HepG2 (cell line): ENCODE data around the gene P2RY8. TPM values are rescaled to one million over a fixed set of nuclear protein-coding genes. Genes with fewer than 3 reads are reported as not detected.

Source experiments
- ATAC-seq: fragments of 200-7000 bp; cut with Tn5 transposase; 3 replicates; pipeline ENCODE4 v1.9.1; 2020; ENCODE audit warnings: mild to moderate bottlenecking, moderate library complexity
- BruUV-seq: library from RNA; stranded (reverse); fragments of 400-500 nt; replicated peaks from 2 replicates; lab custom pipeline; 2021; lab: Mats Ljungman, UMichigan
- CTCF ChIA-PET: fragments of 300-600 bp; formaldehyde crosslinking; extraction: SDS; loops from one replicate; lab custom pipeline; 2021; ENCODE audit warnings: low total read pairs, inconsistent platforms, low intra/inter-chr PET ratio; lab: Yijun Ruan, JAX
- POLR2A ChIA-PET: fragments of 350-600 bp; sonication (Branson Sonifier 250); formaldehyde crosslinking; loops from one replicate; lab custom pipeline; 2020; ENCODE audit warnings: antibody characterized with exemption, inconsistent platforms; lab: Yijun Ruan, JAX
- DNase-seq: peaks from one replicate; pipeline ENCODE4 v3.0.0-alpha.2; 2015; ENCODE audit warnings: low spot score
- FAIRE-seq: peaks from 3 replicates; lab custom pipeline; 2011; peaks lifted over from hg19 to GRCh38; lab: Jason Lieb, UNC
- H2AFZ ChIP-seq: one replicate; pipeline ENCODE4 v1.6.1; 2011; ENCODE audit warnings: low read length, inconsistent platforms
- H3K27ac ChIP-seq: fragments of 300-600 bp; 3 replicates; pipeline ENCODE4 v1.8.0; 2011; ENCODE audit warnings: mixed run types, mild to moderate bottlenecking, mixed read lengths, low read length, inconsistent platforms; ENCODE audit not compliant: insufficient read depth; ENCODE audit errors: extremely low read length
- H3K27me3 ChIP-seq, 2 experiments: fragments of 200-600 bp in 1 of 2; 2 replicates in 1 of 2; 3 replicates in 1 of 2; pipeline versions ENCODE4 v1.6.0 to v1.8.0; 2011; ENCODE audit warnings: low read length in 2 of 2, mild to moderate bottlenecking in 2 of 2, moderate library complexity in 2 of 2, inconsistent platforms in 1 of 2; ENCODE audit not compliant: insufficient read depth in 2 of 2, control insufficient read depth in 1 of 2
- H3K36me3 ChIP-seq, 2 experiments: fragments of 200-600 bp in 1 of 2; replicated peaks in 1 of 2; 2 replicates in 1 of 2; 3 replicates in 1 of 2; pipeline versions ENCODE4 v1.5.1 to v1.8.0; 2011; ENCODE audit warnings: low read length in 2 of 2, inconsistent platforms in 1 of 2; ENCODE audit not compliant: insufficient read depth in 2 of 2, control insufficient read depth in 1 of 2
- H3K4me1 ChIP-seq: 2 replicates; pipeline ENCODE4 v1.5.1; 2012; ENCODE audit warnings: low read length, inconsistent platforms; ENCODE audit not compliant: insufficient read depth
- H3K4me2 ChIP-seq: 2 replicates; pipeline ENCODE4 v1.6.0; 2011; ENCODE audit warnings: low read depth, low read length, inconsistent platforms
- H3K4me3 ChIP-seq, 3 experiments: fragments of 200-600 bp in 1 of 3; sonication (generic), shearing (Covaris generic) in 1 of 3; replicated peaks in 1 of 3; 2 replicates each; pipeline ENCODE4 v1.5.1; 2011 to 2016; ENCODE audit warnings: low read length in 3 of 3, inconsistent platforms in 2 of 3, low read depth in 2 of 3, mild to moderate bottlenecking in 2 of 3, control low read depth in 1 of 3, mixed read lengths in 1 of 3; ENCODE audit not compliant: insufficient read depth in 1 of 3
- H3K79me2 ChIP-seq: one replicate; pipeline ENCODE4 v1.6.1; 2011; ENCODE audit warnings: low read length, inconsistent platforms; ENCODE audit not compliant: insufficient read depth
- H3K9ac ChIP-seq: 2 replicates; pipeline ENCODE4 v1.6.0; 2011; ENCODE audit warnings: mild to moderate bottlenecking, low read depth, low read length, inconsistent platforms; ENCODE audit not compliant: insufficient read depth
- H3K9me3 ChIP-seq: 2 replicates; pipeline ENCODE4 v1.5.1; 2012; ENCODE audit warnings: mild to moderate bottlenecking, low read length
- H4K20me1 ChIP-seq: 2 replicates; pipeline ENCODE4 v1.6.0; 2011; ENCODE audit warnings: inconsistent platforms, mild to moderate bottlenecking, low read length, moderate library complexity; ENCODE audit not compliant: insufficient read depth
- EHMT2 ChIP-seq: fragments of 200-600 bp; sonication (generic); IDR thresholded peaks from 2 replicates; pipeline ENCODE4 v1.7.0; 2017; ENCODE audit warnings: antibody characterized with exemption, low read depth, low read length, borderline replicate concordance
- FOSL2 ChIP-seq: sonication (generic); formaldehyde crosslinking; IDR thresholded peaks from 2 replicates; pipeline ENCODE4 v1.4.0; 2020; ENCODE audit warnings: missing genetic modification reagents
- GPBP1L1 ChIP-seq: sonication (generic); formaldehyde crosslinking; IDR thresholded peaks from 2 replicates; pipeline ENCODE4 v1.5.0; 2020; ENCODE audit warnings: mild to moderate bottlenecking, missing genetic modification reagents
- HOXA3 ChIP-seq: sonication (generic); formaldehyde crosslinking; IDR thresholded peaks from 2 replicates; pipeline ENCODE4 v1.5.0; 2020; ENCODE audit warnings: missing genetic modification reagents
- NFIB ChIP-seq: sonication (generic); formaldehyde crosslinking; IDR thresholded peaks from 2 replicates; pipeline ENCODE4 v1.9.0; 2021; ENCODE audit warnings: missing genetic modification reagents, mild to moderate bottlenecking, borderline replicate concordance
- RORA ChIP-seq: sonication (generic); formaldehyde crosslinking; IDR thresholded peaks from 2 replicates; pipeline ENCODE4 v1.5.0; 2020; ENCODE audit warnings: mild to moderate bottlenecking, missing genetic modification reagents, moderate library complexity
- SMC3 ChIP-seq: IDR thresholded peaks from 2 replicates; pipeline ENCODE4 v1.6.1; 2011; ENCODE audit warnings: low read length, improper control_type of control experiment
- STAT5B ChIP-seq: sonication (generic); formaldehyde crosslinking; IDR thresholded peaks from 2 replicates; pipeline ENCODE4 v1.4.0; 2020; ENCODE audit warnings: missing genetic modification reagents
- ZIK1 ChIP-seq: sonication (generic); formaldehyde crosslinking; IDR thresholded peaks from 2 replicates; pipeline ENCODE4 v1.5.0; 2020; ENCODE audit warnings: mild to moderate bottlenecking, low read depth, missing genetic modification reagents, borderline replicate concordance
- ZNF576 ChIP-seq: sonication (generic); formaldehyde crosslinking; IDR thresholded peaks from 2 replicates; pipeline ENCODE4 v1.4.0; 2020; ENCODE audit warnings: mild to moderate bottlenecking, missing genetic modification reagents
- ZNF713 ChIP-seq: sonication (generic); formaldehyde crosslinking; IDR thresholded peaks from 2 replicates; pipeline ENCODE4 v1.4.0; 2020; ENCODE audit warnings: mild to moderate bottlenecking, missing genetic modification reagents
- ZNF773 ChIP-seq: sonication (generic); formaldehyde crosslinking; IDR thresholded peaks from 2 replicates; pipeline ENCODE4 v1.4.0; 2020; ENCODE audit warnings: missing genetic modification reagents, borderline replicate concordance
- WGBS: methylation state at CpG from one replicate; pipeline ENCODE4 v1.1.6; 2017; ENCODE audit warnings: low lambda C conversion rate; 5-methylcytosine and 5-hydroxymethylcytosine counted together
- in situ Hi-C: cut with HindIII; loops from 2 replicates; pipeline ENCODE4 v1.10.0; 2017; ENCODE audit warnings: low pct_unique_long_range_greater_than_20kb; ENCODE audit not compliant: extremely low pct_ligation_motif_present
- intact Hi-C: fragments of 100-400 bp; cut with micrococcal nuclease; formaldehyde crosslinking; loops from one replicate; pipeline ENCODE4 v1.10.0; 2022; ENCODE audit not compliant: unreplicated experiment
- polyA plus RNA-seq, 8 experiments: library from polyadenylated mRNA; depleted of rRNA in 3 of 8; stranded (reverse) in 7 of 8; unstranded in 1 of 8; fragments of >200 nt; fragmentation: Illumina TruSeq in 4 of 8; extraction: Trizol in 4 of 8; gene quantifications; 2 replicates each; pipeline versions ENCODE4 v1.2.1 to v1.2.3, GENCODE V29; 2011 to 2016; ENCODE audit warnings: low read depth in 4 of 8, missing spikeins in 1 of 8, mixed read lengths in 1 of 8; ENCODE audit not compliant: insufficient read depth in 1 of 8
- total RNA-seq, 5 experiments: library from RNA; depleted of rRNA; stranded (reverse); fragments of >200 nt; fragmentation: Illumina TruSeq; extraction: Trizol; gene quantifications; 2 replicates each; pipeline ENCODE4 v1.2.3, GENCODE V29; 2016; ENCODE audit warnings: low read depth in 1 of 5

P2RY8 gene
- total and polyA plus RNA-seq, 2 of the 13 experiments (the other 11 are each of a cell fraction or from before 2014, with no cell fraction given): 1.0 to 1.3 TPM

- Histone ChIP-seq H3K9me3 (no peaks in the 10 kb centered on the region; the same call in 1 of the 2 replicates), H3K4me3 (no peak overlapping the region), H4K20me1 (no peaks in the 10 kb centered on the region), H3K9ac (no peak overlapping the region), H3K4me2 (no peak overlapping the region), H3K27ac (no peak overlapping the region), H3K27me3 (no peaks in the 10 kb centered on the region), H3K36me3 (no peaks in the 10 kb centered on the region), H3K79me2 (no peaks in the 10 kb centered on the region), H2AFZ (no peak overlapping the region), H3K4me1 (peaks cover 19% of the 10 kb centered on the region)
- no peak for ATAC-seq
- ChIA-PET CTCF (no interaction called here), POLR2A (no interaction called here)
- no TSS peak for BruUV-seq
- in situ Hi-C loops (no loop called here), intact Hi-C loops (loop anchor here (10.0 kb wide), 1 partner anchor 54 kb away; no protein-coding TSS in a partner anchor)
- 80% methylated on average over 10 of the region's 10 CpGs for WGBS
- no peak for TF ChIP-seq SMC3
- no peak for TF ChIP-seq FOSL2
- TF ChIP-seq GPBP1L1 (CRISPR knock-in tag): no peak
- no peak for TF ChIP-seq EHMT2
- TF ChIP-seq NFIB (CRISPR knock-in tag): no peak
- no peak for TF ChIP-seq ZNF576 (CRISPR knock-in tag)
- TF ChIP-seq HOXA3 (CRISPR knock-in tag): no peak
- TF ChIP-seq ZIK1: no peak
- TF ChIP-seq ZNF713: no peak
- no peak for TF ChIP-seq RORA (CRISPR knock-in tag)
- no peak for TF ChIP-seq ZNF773 (CRISPR knock-in tag)
- TF ChIP-seq STAT5B (CRISPR knock-in tag): no peak
- FAIRE-seq: no peak
- no peak for DNase-seq
Measured at GRCh38 chrX:1531096-1531890, 5.7 kb downstream of the P2RY8 start.
